Measurements from ENCODE around the gene ADAMTSL3. TPM values are rescaled to one million over a fixed set of nuclear protein-coding genes. Genes with fewer than 3 reads are reported as not detected.

ADAMTSL3 gene
- total RNA-seq, 1 experiment from 2014 or later: 0.05 TPM

DNA sequence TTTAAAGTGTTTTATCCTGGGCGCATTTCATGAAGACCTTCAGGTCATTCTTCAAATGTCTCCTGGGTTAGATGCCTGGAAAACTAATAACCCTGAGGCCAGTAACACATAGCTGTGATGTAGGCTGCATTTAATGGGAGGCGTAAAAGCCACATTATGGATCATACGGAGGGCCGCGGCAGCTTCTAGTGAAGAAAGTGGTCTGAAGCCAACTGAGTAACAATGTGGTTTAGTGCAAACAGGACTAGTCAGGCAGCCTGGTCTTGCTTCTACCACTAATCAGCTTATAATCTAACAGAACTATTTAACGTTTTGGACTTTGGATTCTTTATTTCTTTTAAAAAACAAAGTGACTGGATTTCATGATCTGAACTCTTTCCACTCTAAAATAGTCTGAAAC, 54.4 kb downstream of the ADAMTSL3 start:
- no peaks in the 10 kb centered on the region for H3K4me1 ChIP-seq (ENCODE audit: control insufficient read depth in 1 of 2, insufficient read depth in 2 of 2, low read length in 2 of 2)
- intact Hi-C loops (cut with micrococcal nuclease): no loop called here
- no peak overlapping the region for H2AFZ ChIP-seq (ENCODE audit: low read depth, low read length, poor library complexity, severe bottlenecking)
- H3K9me2 ChIP-seq (ENCODE audit: insufficient read depth): no peaks in the 10 kb centered on the region
- no peak overlapping the region for H3K4me2 ChIP-seq (ENCODE audit: low read length)
- DNase-seq (ENCODE audit: low read depth, low spot score) (no peak), ATAC-seq (no peak)
- no peaks in the 10 kb centered on the region; the same call in 1 of the 2 replicates for H3K27me3 ChIP-seq (ENCODE audit: insufficient read depth, low read length)
- ChIA-PET POLR2A (no interaction called here), CTCF (no interaction called here), RAD21 (ENCODE audit: low non-redundant PET in 1 of 2, low total read pairs in 2 of 2, uncharacterized antibody in 2 of 2, unreplicated experiment in 2 of 2) (no interaction called here)
- no peaks in the 10 kb centered on the region for H3K9me3 ChIP-seq (ENCODE audit: control insufficient read depth in 1 of 2, insufficient read depth in 1 of 2, low read depth in 1 of 2, low read length in 2 of 2)
- H4K20me1 ChIP-seq (ENCODE audit: insufficient read depth): no peaks in the 10 kb centered on the region
- no peak overlapping the region for H3K9ac ChIP-seq (ENCODE audit: low read length)
- TF ChIP-seq ZNF274 (IDR thresholded peaks at IDR 0.05; ENCODE audit: low read depth, low read length) (no peak), RAD21 (IDR thresholded peaks at IDR 0.05; ENCODE audit: low read depth) (no peak), CEBPB (IDR thresholded peaks at IDR 0.05; ENCODE audit: low read depth) (no peak), SIN3A (IDR thresholded peaks at IDR 0.05; ENCODE audit: low read depth) (no peak), JUND (IDR thresholded peaks at IDR 0.05) (no peak)
- TF ChIP-seq, protein P1, sequence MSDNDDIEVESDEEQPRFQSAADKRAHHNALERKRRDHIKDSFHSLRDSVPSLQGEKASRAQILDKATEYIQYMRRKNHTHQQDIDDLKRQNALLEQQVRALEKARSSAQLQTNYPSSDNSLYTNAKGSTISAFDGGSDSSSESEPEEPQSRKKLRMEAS (IDR thresholded peaks at IDR 0.05): no peak
- TF ChIP-seq, protein P2, sequence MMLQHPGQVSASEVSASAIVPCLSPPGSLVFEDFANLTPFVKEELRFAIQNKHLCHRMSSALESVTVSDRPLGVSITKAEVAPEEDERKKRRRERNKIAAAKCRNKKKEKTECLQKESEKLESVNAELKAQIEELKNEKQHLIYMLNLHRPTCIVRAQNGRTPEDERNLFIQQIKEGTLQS (IDR thresholded peaks at IDR 0.05): no peak
- no TSS peak for BruUV-seq (replicated peaks)
- no peaks in the 10 kb centered on the region for H3K79me2 ChIP-seq (ENCODE audit: insufficient read depth, low read length)
- no peaks in the 10 kb centered on the region for H3K36me3 ChIP-seq (ENCODE audit: control insufficient read depth in 1 of 2, insufficient read depth in 2 of 2, low read length in 2 of 2)
- no peak overlapping the region for H3K27ac ChIP-seq (ENCODE audit: low read depth, low read length)
- H3K4me3 ChIP-seq (replicated peaks in 1 of 2; ENCODE audit: low read depth in 1 of 2, low read length in 2 of 2): no peak overlapping the region

DNA sequence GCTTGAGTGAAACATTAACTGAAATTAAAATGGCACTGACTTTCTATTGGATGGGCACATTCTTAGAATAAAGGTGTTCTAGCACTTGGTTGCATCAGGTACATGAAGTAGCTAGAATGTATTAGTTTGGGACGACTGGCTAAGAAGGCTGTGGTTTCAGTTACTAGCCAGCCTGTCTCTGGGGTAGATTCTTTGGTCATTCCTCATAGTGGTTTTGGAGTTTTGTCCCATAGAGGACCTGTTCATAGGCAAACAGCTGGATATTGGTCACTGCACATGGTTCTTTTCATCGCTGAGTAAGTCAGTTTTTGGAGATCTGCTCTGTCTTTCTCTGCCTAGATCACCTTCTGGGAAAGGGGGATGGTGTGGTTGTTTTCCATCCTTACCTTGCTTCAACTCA, 55.3 kb downstream of the ADAMTSL3 start:
- ATAC-seq: no peak
- DNase-seq (ENCODE audit: low read depth, low spot score): no peak
- Histone ChIP-seq H3K4me1 (ENCODE audit: control insufficient read depth in 1 of 2, insufficient read depth in 2 of 2, low read length in 2 of 2) (no peaks in the 10 kb centered on the region), H3K4me2 (ENCODE audit: low read length) (no peak overlapping the region), H3K9ac (ENCODE audit: low read length) (no peak overlapping the region), H3K27ac (ENCODE audit: low read depth, low read length) (no peak overlapping the region), H3K36me3 (ENCODE audit: control insufficient read depth in 1 of 2, insufficient read depth in 2 of 2, low read length in 2 of 2) (no peaks in the 10 kb centered on the region), H3K9me3 (ENCODE audit: control insufficient read depth in 1 of 2, insufficient read depth in 1 of 2, low read depth in 1 of 2, low read length in 2 of 2) (no peaks in the 10 kb centered on the region), H2AFZ (ENCODE audit: low read depth, low read length, poor library complexity, severe bottlenecking) (no peak overlapping the region), H3K4me3 (replicated peaks in 1 of 2; ENCODE audit: low read depth in 1 of 2, low read length in 2 of 2) (no peak overlapping the region), H3K79me2 (ENCODE audit: insufficient read depth, low read length) (no peaks in the 10 kb centered on the region), H4K20me1 (ENCODE audit: insufficient read depth) (no peaks in the 10 kb centered on the region), H3K9me2 (ENCODE audit: insufficient read depth) (no peaks in the 10 kb centered on the region), H3K27me3 (ENCODE audit: insufficient read depth, low read length) (no peaks in the 10 kb centered on the region; the same call in 1 of the 2 replicates)
- ChIA-PET POLR2A (no interaction called here), CTCF (no interaction called here), RAD21 (ENCODE audit: low non-redundant PET in 1 of 2, low total read pairs in 2 of 2, uncharacterized antibody in 2 of 2, unreplicated experiment in 2 of 2) (no interaction called here)
- no TSS peak for BruUV-seq (replicated peaks)
- intact Hi-C loops (cut with micrococcal nuclease): no loop called here
- TF ChIP-seq YY1 (IDR thresholded peaks at IDR 0.05; ENCODE audit: extremely low read depth, insufficient replicate concordance, low read depth, low read length): no peak
- no peak for TF ChIP-seq POLR2AphosphoS5 (IDR thresholded peaks at IDR 0.05; ENCODE audit: low read depth, low read length)
- TF ChIP-seq, protein P2 (IDR thresholded peaks at IDR 0.05): no peak
- TF ChIP-seq FOSL1 (IDR thresholded peaks at IDR 0.05; ENCODE audit: low read depth): no peak
- no peak for TF ChIP-seq SP1 (IDR thresholded peaks at IDR 0.05; ENCODE audit: low read depth)
- TF ChIP-seq CBX3 (IDR thresholded peaks at IDR 0.05; ENCODE audit: low read depth): no peak
- TF ChIP-seq EGR1 (IDR thresholded peaks at IDR 0.05; ENCODE audit: low read depth): no peak
- no peak for TF ChIP-seq JUND (IDR thresholded peaks at IDR 0.05)
- TF ChIP-seq, protein P3, sequence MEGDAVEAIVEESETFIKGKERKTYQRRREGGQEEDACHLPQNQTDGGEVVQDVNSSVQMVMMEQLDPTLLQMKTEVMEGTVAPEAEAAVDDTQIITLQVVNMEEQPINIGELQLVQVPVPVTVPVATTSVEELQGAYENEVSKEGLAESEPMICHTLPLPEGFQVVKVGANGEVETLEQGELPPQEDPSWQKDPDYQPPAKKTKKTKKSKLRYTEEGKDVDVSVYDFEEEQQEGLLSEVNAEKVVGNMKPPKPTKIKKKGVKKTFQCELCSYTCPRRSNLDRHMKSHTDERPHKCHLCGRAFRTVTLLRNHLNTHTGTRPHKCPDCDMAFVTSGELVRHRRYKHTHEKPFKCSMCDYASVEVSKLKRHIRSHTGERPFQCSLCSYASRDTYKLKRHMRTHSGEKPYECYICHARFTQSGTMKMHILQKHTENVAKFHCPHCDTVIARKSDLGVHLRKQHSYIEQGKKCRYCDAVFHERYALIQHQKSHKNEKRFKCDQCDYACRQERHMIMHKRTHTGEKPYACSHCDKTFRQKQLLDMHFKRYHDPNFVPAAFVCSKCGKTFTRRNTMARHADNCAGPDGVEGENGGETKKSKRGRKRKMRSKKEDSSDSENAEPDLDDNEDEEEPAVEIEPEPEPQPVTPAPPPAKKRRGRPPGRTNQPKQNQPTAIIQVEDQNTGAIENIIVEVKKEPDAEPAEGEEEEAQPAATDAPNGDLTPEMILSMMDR (IDR thresholded peaks at IDR 0.05 in 2 of 3, conservative IDR thresholded peaks at IDR 0.05 in 1 of 3; ENCODE audit: borderline replicate concordance in 1 of 3, insufficient read depth in 1 of 3, low read depth in 2 of 3, low read length in 2 of 3): no peak
- no peak for TF ChIP-seq ZNF274 (IDR thresholded peaks at IDR 0.05; ENCODE audit: low read depth, low read length)
- no peak for TF ChIP-seq SIN3A (IDR thresholded peaks at IDR 0.05; ENCODE audit: low read depth)
- TF ChIP-seq CEBPB (IDR thresholded peaks at IDR 0.05; ENCODE audit: low read depth): no peak
- TF ChIP-seq TCF7L2 (IDR thresholded peaks at IDR 0.05; ENCODE audit: borderline replicate concordance, extremely low read depth, insufficient read depth, insufficient read length): no peak
- TF ChIP-seq RAD21 (IDR thresholded peaks at IDR 0.05; ENCODE audit: low read depth): no peak

All from HCT116 (cell line).